HepG2 (cell line): ENCODE measurements around the gene TAF3.

Experiments used
- ATF2 ChIP-seq: sonication (generic); formaldehyde crosslinking; IDR thresholded peaks from 2 replicates; pipeline ENCODE4 v1.4.0; 2020; ENCODE audit warnings: missing genetic modification reagents
- BRCA1 ChIP-seq: sonication (generic); formaldehyde crosslinking; IDR thresholded peaks from 2 replicates; pipeline ENCODE4 v1.4.0; 2020; ENCODE audit warnings: missing genetic modification reagents
- CBX1 ChIP-seq: IDR thresholded peaks from one replicate; pipeline ENCODE4 v1.6.1; 2016; ENCODE audit warnings: antibody characterized with exemption, low read depth
- CHD2 ChIP-seq: IDR thresholded peaks from 2 replicates; pipeline ENCODE4 v1.6.1; 2011; ENCODE audit warnings: low read depth, low read length, improper control_type of control experiment
- CTCF ChIP-seq: sonication (generic); formaldehyde crosslinking; IDR thresholded peaks from 2 replicates; pipeline ENCODE4 v1.5.0; 2020; ENCODE audit warnings: mild to moderate bottlenecking, missing genetic modification reagents, moderate library complexity
- HDAC6 ChIP-seq: fragments of 200-600 bp; sonication (generic); IDR thresholded peaks from 2 replicates; pipeline ENCODE4 v1.7.0; 2017; ENCODE audit warnings: mild to moderate bottlenecking, antibody characterized with exemption, low read length, low read depth
- NFIC ChIP-seq: IDR thresholded peaks from 2 replicates; pipeline ENCODE4 v1.6.1; 2012; ENCODE audit warnings: mild to moderate bottlenecking, low read length, inconsistent platforms
- POLR2A ChIP-seq, 2 experiments: IDR thresholded peaks; 2 replicates each; pipeline ENCODE4 v1.6.1; 2011; ENCODE audit warnings: low read depth in 2 of 2, low read length in 2 of 2, mild to moderate bottlenecking in 1 of 2, moderate library complexity in 1 of 2; ENCODE audit not compliant: insufficient read depth in 1 of 2
- SETDB1 ChIP-seq: sonication (generic); formaldehyde crosslinking; IDR thresholded peaks from 2 replicates; pipeline ENCODE4 v1.5.1; 2020; ENCODE audit warnings: missing genetic modification reagents, mild to moderate bottlenecking, borderline replicate concordance
- ZBTB33 ChIP-seq: sonication (generic); formaldehyde crosslinking; IDR thresholded peaks from 2 replicates; pipeline ENCODE4 v1.4.0; 2020; ENCODE audit warnings: missing genetic modification reagents
- ZFP36 ChIP-seq: fragments of 150-350 bp; IDR thresholded peaks from 2 replicates; pipeline ENCODE4 v1.6.1; 2018; ENCODE audit warnings: borderline replicate concordance, low read length, low read depth; ENCODE audit not compliant: partially characterized antibody
- ZNF225 ChIP-seq: sonication (generic); formaldehyde crosslinking; IDR thresholded peaks from 2 replicates; pipeline ENCODE4 v1.4.0; 2020; ENCODE audit warnings: mild to moderate bottlenecking, missing genetic modification reagents
- ZNF274 ChIP-seq: sonication (generic); formaldehyde crosslinking; IDR thresholded peaks from 2 replicates; pipeline ENCODE4 v1.5.1; 2020; ENCODE audit warnings: mild to moderate bottlenecking, missing genetic modification reagents
- TF ChIP-seq, protein P1 (sequence below): sonication (generic); formaldehyde crosslinking; conservative IDR thresholded peaks from 2 replicates; pipeline ENCODE4 v1.4.0; 2020; ENCODE audit warnings: missing genetic modification reagents

DNA sequence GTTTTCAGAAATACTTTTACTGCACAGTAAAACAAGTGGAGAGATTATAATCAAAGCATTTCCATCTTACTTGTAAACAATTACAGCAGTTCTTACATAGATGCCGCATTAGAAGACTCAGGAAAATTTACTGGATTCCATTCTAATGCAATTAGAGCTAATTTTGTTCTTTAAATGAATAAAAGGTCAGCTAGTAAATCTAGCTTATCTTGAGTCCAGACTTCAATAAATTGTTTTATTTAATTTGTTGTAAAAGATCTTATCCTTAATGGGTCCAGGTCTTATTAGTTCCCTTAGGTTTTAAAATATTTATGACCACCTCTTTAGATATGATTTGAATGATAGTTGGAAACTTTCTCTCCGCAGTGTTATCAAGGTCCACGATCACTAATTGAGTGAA, 166.0 kb downstream of the TAF3 start:
- TF ChIP-seq CTCF (CRISPR knock-in tag) (no peak), ATF2 (CRISPR knock-in tag) (no peak), ZFP36 (no peak), CHD2 (no peak), POLR2A (IDR thresholded peaks at IDR 0.05; ENCODE audit: insufficient read depth in 1 of 2, low read depth in 2 of 2, low read length in 2 of 2) (no peak), BRCA1 (no peak), ZBTB33 (CRISPR knock-in tag) (no peak), NFIC (no peak), SETDB1 (CRISPR knock-in tag) (no peak), ZNF274 (no peak), CBX1 (no peak), ZNF225 (CRISPR knock-in tag) (no peak), HDAC6 (no peak)
- TF ChIP-seq, protein P1, sequence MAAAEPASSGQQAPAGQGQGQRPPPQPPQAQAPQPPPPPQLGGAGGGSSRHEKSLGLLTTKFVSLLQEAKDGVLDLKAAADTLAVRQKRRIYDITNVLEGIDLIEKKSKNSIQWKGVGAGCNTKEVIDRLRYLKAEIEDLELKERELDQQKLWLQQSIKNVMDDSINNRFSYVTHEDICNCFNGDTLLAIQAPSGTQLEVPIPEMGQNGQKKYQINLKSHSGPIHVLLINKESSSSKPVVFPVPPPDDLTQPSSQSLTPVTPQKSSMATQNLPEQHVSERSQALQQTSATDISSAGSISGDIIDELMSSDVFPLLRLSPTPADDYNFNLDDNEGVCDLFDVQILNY (CRISPR knock-in tag) = no peak
